ENCODE results near the gene SDK1. TPM values are rescaled to one million over a fixed set of nuclear protein-coding genes. Genes with fewer than 3 reads are reported as not detected.
"Not testable (repeated sequence)": the region's sequence is repeated elsewhere in the genome, so short reads cannot be mapped to it uniquely, and the experiment has no call there.

Gene SDK1
- total and polyA plus RNA-seq, 2 donors (not counting 3 experiments of a cell fraction or from before 2014, with no cell fraction given): 1.6 to 3.9 TPM

DNA sequence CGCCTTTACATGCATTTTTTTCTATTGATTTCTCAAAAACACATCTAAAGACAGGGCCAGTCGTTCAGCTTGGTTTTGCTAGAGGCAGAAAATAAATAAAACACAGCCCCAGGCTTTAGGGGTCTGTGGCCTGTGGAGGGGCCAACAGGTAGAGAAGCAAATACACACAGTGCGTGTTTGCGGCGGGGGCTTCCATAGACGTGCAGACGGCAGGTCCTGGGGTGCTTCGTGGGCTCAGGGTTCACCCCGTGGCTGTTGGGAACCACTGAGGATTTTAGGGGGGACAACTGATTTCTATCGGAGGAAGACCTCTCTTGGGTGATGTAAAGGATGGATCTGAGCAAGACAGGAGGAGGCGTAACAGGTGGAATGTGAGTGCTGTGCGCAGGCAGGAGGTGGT, 935.3 kb downstream of the SDK1 start:
- ChIA-PET POLR2A (no interaction called here), CTCF (no interaction called here)
- no peaks in the 10 kb centered on the region for H3K9me1 ChIP-seq (replicated peaks; ENCODE audit: control insufficient read depth, extremely low read depth, insufficient read depth, low read length)
- no peaks in the 10 kb centered on the region for H4K20me1 ChIP-seq (replicated peaks; ENCODE audit: control insufficient read depth, extremely low read depth, insufficient read depth, low read length)
- no peak overlapping the region for H3K4me2 ChIP-seq (ENCODE audit: insufficient read depth, low read length)
- no TSS peak for BruUV-seq (replicated peaks)
- no peaks in the 10 kb centered on the region for H3K36me3 ChIP-seq (ENCODE audit: control insufficient read depth in 2 of 2, extremely low read depth in 1 of 2, insufficient read depth in 2 of 2, low read length in 2 of 2)
- DNase-seq (ENCODE audit: low read depth, low spot score) (no peak), FAIRE-seq (no peak)
- TF ChIP-seq MYC (IDR thresholded peaks at IDR 0.05; ENCODE audit: low read depth, low read length): no peak
- TF ChIP-seq POLR2AphosphoS5 (IDR thresholded peaks at IDR 0.05; ENCODE audit: insufficient read depth, low read depth, low read length): no peak
- TF ChIP-seq, protein P1, sequence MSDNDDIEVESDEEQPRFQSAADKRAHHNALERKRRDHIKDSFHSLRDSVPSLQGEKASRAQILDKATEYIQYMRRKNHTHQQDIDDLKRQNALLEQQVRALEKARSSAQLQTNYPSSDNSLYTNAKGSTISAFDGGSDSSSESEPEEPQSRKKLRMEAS (IDR thresholded peaks at IDR 0.05; ENCODE audit: insufficient read depth, insufficient read length): no peak
- TF ChIP-seq POLR2A (IDR thresholded peaks at IDR 0.05; ENCODE audit: low read depth, low read length): no peak
- no peak for TF ChIP-seq JUN (IDR thresholded peaks at IDR 0.05; ENCODE audit: borderline replicate concordance, insufficient read depth, insufficient read length, low read depth)
- TF ChIP-seq GATA2 (IDR thresholded peaks at IDR 0.05; ENCODE audit: insufficient read depth, insufficient read length, low read depth, low read length): no peak
- TF ChIP-seq FOS (IDR thresholded peaks at IDR 0.05; ENCODE audit: borderline replicate concordance, insufficient read depth, low read length): no peak
- TF ChIP-seq, protein P2, sequence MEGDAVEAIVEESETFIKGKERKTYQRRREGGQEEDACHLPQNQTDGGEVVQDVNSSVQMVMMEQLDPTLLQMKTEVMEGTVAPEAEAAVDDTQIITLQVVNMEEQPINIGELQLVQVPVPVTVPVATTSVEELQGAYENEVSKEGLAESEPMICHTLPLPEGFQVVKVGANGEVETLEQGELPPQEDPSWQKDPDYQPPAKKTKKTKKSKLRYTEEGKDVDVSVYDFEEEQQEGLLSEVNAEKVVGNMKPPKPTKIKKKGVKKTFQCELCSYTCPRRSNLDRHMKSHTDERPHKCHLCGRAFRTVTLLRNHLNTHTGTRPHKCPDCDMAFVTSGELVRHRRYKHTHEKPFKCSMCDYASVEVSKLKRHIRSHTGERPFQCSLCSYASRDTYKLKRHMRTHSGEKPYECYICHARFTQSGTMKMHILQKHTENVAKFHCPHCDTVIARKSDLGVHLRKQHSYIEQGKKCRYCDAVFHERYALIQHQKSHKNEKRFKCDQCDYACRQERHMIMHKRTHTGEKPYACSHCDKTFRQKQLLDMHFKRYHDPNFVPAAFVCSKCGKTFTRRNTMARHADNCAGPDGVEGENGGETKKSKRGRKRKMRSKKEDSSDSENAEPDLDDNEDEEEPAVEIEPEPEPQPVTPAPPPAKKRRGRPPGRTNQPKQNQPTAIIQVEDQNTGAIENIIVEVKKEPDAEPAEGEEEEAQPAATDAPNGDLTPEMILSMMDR (IDR thresholded peaks at IDR 0.05; ENCODE audit: extremely low read depth in 1 of 2, insufficient read depth in 1 of 2, low read depth in 1 of 2, low read length in 2 of 2): no peak
- no peak for TF ChIP-seq EZH2 (IDR thresholded peaks at IDR 0.05; ENCODE audit: borderline replicate concordance, low read depth, low read length, severe bottlenecking)
- dilution Hi-C loops (cut with MboI; ENCODE audit: extremely low pct_ligation_motif_present, low sequenced_read_pairs) (no loop called here), intact Hi-C loops (cut with micrococcal nuclease) (no loop called here)
- H2AFZ ChIP-seq (ENCODE audit: low read depth, low read length): no peak overlapping the region
- no peak overlapping the region for H3K27ac ChIP-seq (ENCODE audit: insufficient read depth, low read depth, low read length)
- H3K9ac ChIP-seq (replicated peaks; ENCODE audit: extremely low read depth, insufficient read depth, low read length): no peak overlapping the region
- H3K4me3 ChIP-seq (replicated peaks in 1 of 3; ENCODE audit: insufficient read depth in 1 of 3, low read depth in 1 of 3, low read length in 3 of 3): no peak overlapping the region
- H3K4me1 ChIP-seq (ENCODE audit: control insufficient read depth, extremely low read depth, insufficient read depth, low read length): no peaks in the 10 kb centered on the region
- no peaks in the 10 kb centered on the region for H3K9me3 ChIP-seq (replicated peaks; ENCODE audit: control insufficient read depth, insufficient read depth, low read length)
- H3K27me3 ChIP-seq (ENCODE audit: control insufficient read depth in 2 of 2, insufficient read depth in 2 of 2, low read length in 2 of 2): no peaks in the 10 kb centered on the region
- no peaks in the 10 kb centered on the region for H3K79me2 ChIP-seq (ENCODE audit: control insufficient read depth, insufficient read depth, low read length)

DNA sequence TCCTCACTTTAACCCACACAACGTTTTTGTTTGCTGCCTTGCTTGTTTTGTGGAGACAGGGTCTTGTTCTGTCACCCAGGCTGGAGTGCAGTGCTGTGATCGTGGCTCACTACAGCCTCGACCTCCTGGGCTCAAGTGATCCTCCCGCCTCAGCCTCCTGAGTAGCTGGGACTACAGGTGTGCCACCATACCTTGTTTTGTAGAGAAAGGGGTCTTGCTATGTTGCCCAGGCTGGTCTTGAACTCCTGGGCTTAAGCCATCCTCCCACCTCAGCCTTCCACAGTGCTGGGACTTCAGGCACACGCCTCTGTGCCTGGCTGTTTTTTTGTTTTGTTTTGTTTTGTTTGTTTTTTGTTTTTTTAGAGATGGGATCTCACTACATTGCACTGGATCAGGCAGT, 935.8 kb downstream of the SDK1 start:
- H3K4me2 ChIP-seq (ENCODE audit: insufficient read depth, low read length); H3K27me3 ChIP-seq (ENCODE audit: control insufficient read depth in 2 of 2, insufficient read depth in 2 of 2, low read length in 2 of 2); H3K79me2 ChIP-seq (ENCODE audit: control insufficient read depth, insufficient read depth, low read length); CTCF ChIA-PET; H3K9ac ChIP-seq (replicated peaks; ENCODE audit: extremely low read depth, insufficient read depth, low read length); POLR2A ChIA-PET; BruUV-seq (replicated peaks); dilution Hi-C loops (cut with MboI; ENCODE audit: extremely low pct_ligation_motif_present, low sequenced_read_pairs); FAIRE-seq; H3K9me3 ChIP-seq (replicated peaks; ENCODE audit: control insufficient read depth, insufficient read depth, low read length); H3K27ac ChIP-seq (ENCODE audit: insufficient read depth, low read depth, low read length); H2AFZ ChIP-seq (ENCODE audit: low read depth, low read length); H3K4me1 ChIP-seq (ENCODE audit: control insufficient read depth, extremely low read depth, insufficient read depth, low read length); H3K4me3 ChIP-seq (replicated peaks in 1 of 3; ENCODE audit: insufficient read depth in 1 of 3, low read depth in 1 of 3, low read length in 3 of 3); intact Hi-C loops (cut with micrococcal nuclease); H4K20me1 ChIP-seq (replicated peaks; ENCODE audit: control insufficient read depth, extremely low read depth, insufficient read depth, low read length); H3K9me1 ChIP-seq (replicated peaks; ENCODE audit: control insufficient read depth, extremely low read depth, insufficient read depth, low read length); H3K36me3 ChIP-seq (ENCODE audit: control insufficient read depth in 2 of 2, extremely low read depth in 1 of 2, insufficient read depth in 2 of 2, low read length in 2 of 2); DNase-seq (ENCODE audit: low read depth, low spot score): not testable (repeated sequence)

Measured in endothelial cell of umbilical vein (primary cell).